DND-41 (cell line): ENCODE data around the gene AGAP9.

Source experiments
- EZH2 ChIP-seq: IDR thresholded peaks from 3 replicates; pipeline ENCODE4 v1.6.1; 2012; ENCODE audit warnings: borderline replicate concordance, low read depth, mild to moderate bottlenecking, moderate library complexity, low read length, inconsistent platforms; ENCODE audit not compliant: severe bottlenecking
- TF ChIP-seq, protein P1 (sequence below): IDR thresholded peaks from 2 replicates; pipeline ENCODE4 v1.5.1; 2012; ENCODE audit warnings: borderline replicate concordance, low read length, moderate library complexity, mild to moderate bottlenecking; ENCODE audit not compliant: poor library complexity, severe bottlenecking; ENCODE audit errors: extremely low read depth

DNA sequence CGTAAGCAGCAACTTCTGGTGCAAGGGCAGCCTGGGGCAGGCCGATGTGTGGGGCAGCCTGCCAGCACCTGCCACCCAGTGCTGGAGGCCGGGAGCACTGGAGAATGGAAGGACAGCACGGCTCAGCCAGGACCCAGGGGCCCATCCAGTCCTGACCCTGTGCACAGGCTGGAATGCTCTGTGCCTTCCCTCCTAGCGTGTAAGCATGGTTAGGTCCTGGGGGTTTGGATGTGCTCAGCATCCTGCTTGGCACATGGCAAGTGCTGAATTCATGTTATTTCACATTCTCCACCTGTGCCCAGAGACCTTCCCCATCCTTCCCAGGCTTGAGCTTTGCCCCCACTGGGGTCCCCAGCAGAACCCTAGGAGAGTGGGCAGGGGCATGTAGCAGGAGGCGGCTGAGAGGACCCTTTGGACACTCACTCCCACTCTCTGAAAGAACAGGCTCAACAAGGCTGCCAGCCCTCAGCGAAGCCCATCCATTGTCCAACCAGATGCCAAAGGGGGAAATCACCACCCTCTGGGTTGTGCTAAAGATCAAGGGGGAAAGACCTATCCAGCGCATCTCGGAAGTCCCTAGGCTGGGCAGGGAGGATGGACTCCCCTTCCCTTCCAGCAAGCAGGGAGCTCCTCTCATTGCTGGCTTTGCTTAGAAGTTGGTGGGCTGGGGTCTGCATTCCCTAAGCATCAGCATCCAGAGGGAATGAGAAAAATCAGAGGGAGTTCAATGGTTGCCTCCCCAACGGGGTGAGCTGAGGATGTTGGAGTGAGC is 69.2 kb downstream of the AGAP9 start:
- no peak for TF ChIP-seq EZH2
- TF ChIP-seq, protein P1, sequence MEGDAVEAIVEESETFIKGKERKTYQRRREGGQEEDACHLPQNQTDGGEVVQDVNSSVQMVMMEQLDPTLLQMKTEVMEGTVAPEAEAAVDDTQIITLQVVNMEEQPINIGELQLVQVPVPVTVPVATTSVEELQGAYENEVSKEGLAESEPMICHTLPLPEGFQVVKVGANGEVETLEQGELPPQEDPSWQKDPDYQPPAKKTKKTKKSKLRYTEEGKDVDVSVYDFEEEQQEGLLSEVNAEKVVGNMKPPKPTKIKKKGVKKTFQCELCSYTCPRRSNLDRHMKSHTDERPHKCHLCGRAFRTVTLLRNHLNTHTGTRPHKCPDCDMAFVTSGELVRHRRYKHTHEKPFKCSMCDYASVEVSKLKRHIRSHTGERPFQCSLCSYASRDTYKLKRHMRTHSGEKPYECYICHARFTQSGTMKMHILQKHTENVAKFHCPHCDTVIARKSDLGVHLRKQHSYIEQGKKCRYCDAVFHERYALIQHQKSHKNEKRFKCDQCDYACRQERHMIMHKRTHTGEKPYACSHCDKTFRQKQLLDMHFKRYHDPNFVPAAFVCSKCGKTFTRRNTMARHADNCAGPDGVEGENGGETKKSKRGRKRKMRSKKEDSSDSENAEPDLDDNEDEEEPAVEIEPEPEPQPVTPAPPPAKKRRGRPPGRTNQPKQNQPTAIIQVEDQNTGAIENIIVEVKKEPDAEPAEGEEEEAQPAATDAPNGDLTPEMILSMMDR: no peak
